WI38 (cell line): ENCODE measurements around the gene BMPR1B.

Experiments used
- H3K4me3 ChIP-seq: 2 replicates; pipeline ENCODE4 v1.5.1; 2011; ENCODE audit warnings: low read depth, mild to moderate bottlenecking, control low read depth, low read length
- CTCF ChIP-seq: IDR thresholded peaks from 2 replicates; pipeline ENCODE4 v1.5.1; 2012; ENCODE audit warnings: low read depth, mild to moderate bottlenecking, control low read depth, low read length

BMPR1B gene

GRCh38 chr4:94929696-94930095 lies 171.9 kb downstream of the BMPR1B start:
- no peak overlapping the region for H3K4me3 ChIP-seq
- TF ChIP-seq CTCF = no peak

- no peak overlapping the region for H3K4me3 ChIP-seq
- no peak for TF ChIP-seq CTCF
Measured at GRCh38 chr4:94931626-94932025, 173.9 kb downstream of the BMPR1B start.

GRCh38 chr4:94932366-94932765 lies 174.6 kb downstream of the BMPR1B start:
- no peak overlapping the region for H3K4me3 ChIP-seq
- no peak for TF ChIP-seq CTCF

GRCh38 chr4:94933799-94934198 lies 176.0 kb downstream of the BMPR1B start:
- H3K4me3 ChIP-seq = no peak overlapping the region
- TF ChIP-seq CTCF = no peak

- no peak for TF ChIP-seq CTCF
- peak overlapping the region; percentile 31; the same call in 1 of the 2 replicates for H3K4me3 ChIP-seq
Measured at GRCh38 chr4:94934201-94934600, 176.4 kb downstream of the BMPR1B start.

GRCh38 chr4:94934864-94935263 lies 177.1 kb downstream of the BMPR1B start:
- TF ChIP-seq CTCF = no peak
- H3K4me3 ChIP-seq = no peak overlapping the region

- no peak overlapping the region for H3K4me3 ChIP-seq
- TF ChIP-seq CTCF = no peak
Measured at GRCh38 chr4:94936854-94937253, 179.1 kb downstream of the BMPR1B start.
